Right lobe of liver (tissue), 4 donors: ENCODE data around the gene CTSO.

Experiments
- CTCF ChIP-seq, 4 donors: fragments of 200-600 bp in 3 of 4; fragments of 450-650 bp in 1 of 4; IDR thresholded peaks; one replicate each; pipeline versions ENCODE4 v1.5.1 to v1.8.0; 2016 to 2022; ENCODE audit warnings: antibody characterized with exemption in 4 of 4, mild to moderate bottlenecking in 2 of 4
- POLR2A ChIP-seq: fragments of 450-650 bp; IDR thresholded peaks from one replicate; pipeline ENCODE4 v1.6.1; 2017; ENCODE audit warnings: antibody characterized with exemption, mild to moderate bottlenecking
- donor health status: DM: no; HTN: no; CAD: no.
- donor health status: DM: no; HTN: no; CAD: no.
- donor health status: DM: no; HTN: yes; CAD: no.

DNA sequence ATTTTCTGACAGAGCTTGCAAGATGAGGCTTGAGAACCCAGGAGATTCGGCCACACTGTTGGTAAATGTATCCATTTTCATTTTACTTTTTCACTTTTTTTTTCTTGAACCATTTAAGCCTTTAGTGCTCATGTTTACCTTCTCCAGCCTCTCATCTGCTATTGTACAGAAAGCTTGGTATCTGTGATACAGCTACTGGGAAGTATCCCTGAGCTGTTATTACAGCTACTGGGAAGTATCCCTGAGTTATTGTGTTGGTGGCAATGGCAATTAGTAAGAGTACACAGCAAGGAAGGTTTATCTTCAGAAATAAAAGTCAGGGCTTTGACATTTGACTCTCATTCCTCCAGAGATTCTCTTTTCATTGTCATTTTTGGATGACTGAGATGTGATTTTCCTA, 11.8 kb downstream of the CTSO start:
- TF ChIP-seq POLR2A = no peak
- TF ChIP-seq CTCF (IDR thresholded peaks at IDR 0.05) = no peak
